Measurements from ENCODE around the gene IQSEC3.
A peak's percentile ranks its signal among the peaks of the same experiment; 100 is the strongest.

The IQSEC3 gene

DNA sequence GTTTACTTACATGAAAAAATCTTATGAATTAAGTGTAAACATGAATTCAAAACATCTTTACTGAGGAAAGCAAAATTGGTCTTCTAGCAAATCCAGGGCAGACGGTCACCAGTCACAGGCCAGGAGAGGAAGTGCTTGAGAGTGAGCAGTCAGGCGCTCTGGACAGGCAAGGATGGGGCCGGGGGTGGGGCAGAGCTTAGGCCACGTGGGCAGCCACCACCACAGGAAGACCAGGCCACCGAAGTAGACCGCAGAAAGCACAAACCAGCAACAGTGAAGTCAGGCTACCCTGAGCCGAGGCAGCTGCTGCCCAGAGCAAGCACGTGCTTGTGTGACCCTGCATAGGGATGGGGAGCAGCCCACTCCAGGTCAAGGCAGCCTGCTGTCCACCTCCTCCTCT is 113.9 kb downstream of the IQSEC3 start:
- H2AK5ac ChIP-seq (ENCODE audit: low read length, severe bottlenecking), result peak overlapping the region; percentile 61
- WGBS, result 42% methylated on average over 7 of the region's 8 CpGs
- H3K18ac ChIP-seq (ENCODE audit: low read depth in 1 of 2, low read length in 2 of 2), result peak overlapping the region in 1 of 2 experiments; percentile 78
- H2BK120ac ChIP-seq (ENCODE audit: low read depth, low read length), result no peak overlapping the region
- no peaks in the 10 kb centered on the region for H3K9me3 ChIP-seq (ENCODE audit: control insufficient read depth, low read length)
- H3K9ac ChIP-seq (ENCODE audit: low read length), result no peak overlapping the region
- H3K36me3 ChIP-seq (ENCODE audit: control insufficient read depth in 1 of 2, insufficient read depth in 2 of 2, low read depth in 1 of 2, low read length in 2 of 2), result peaks cover 0 to 3% of the 10 kb centered on the region in 2 experiments
- H4K8ac ChIP-seq (ENCODE audit: low read length), result peak overlapping the region; percentile 21
- peak overlapping the region in 1 of 2 experiments; percentile 76 for H2BK12ac ChIP-seq (ENCODE audit: low read length in 2 of 2)
- no peak overlapping the region for H2BK5ac ChIP-seq (ENCODE audit: low read depth, low read length, poor library complexity, severe bottlenecking)
- H2BK15ac ChIP-seq (ENCODE audit: low read depth, poor library complexity, severe bottlenecking), result no peak overlapping the region
- DNase-seq, result peak; percentile 81
- H3K4me2 ChIP-seq (ENCODE audit: low read length, poor library complexity, severe bottlenecking), result no peak overlapping the region
- H3K79me1 ChIP-seq (replicated peaks; ENCODE audit: low read length, poor library complexity, severe bottlenecking), result no peaks in the 10 kb centered on the region
- H3K4me3 ChIP-seq (ENCODE audit: insufficient read depth in 1 of 2, low read depth in 1 of 2, low read length in 2 of 2), result no peak overlapping the region
- H3K14ac ChIP-seq (ENCODE audit: low read length in 2 of 2), result peak overlapping the region in 1 of 2 experiments; percentile 85
- H4K91ac ChIP-seq (ENCODE audit: low read length), result no peak overlapping the region
- H3K27ac ChIP-seq (ENCODE audit: low read length, poor library complexity, severe bottlenecking), result no peak overlapping the region
- H2AFZ ChIP-seq (ENCODE audit: low read depth, low read length), result peak overlapping the region; percentile 36
- peaks cover 61% of the 10 kb centered on the region for H3K4me1 ChIP-seq (ENCODE audit: control insufficient read depth, insufficient read depth, low read depth, low read length)
- no peak overlapping the region for H3K23ac ChIP-seq (ENCODE audit: low read length in 2 of 2)
- H3K27me3 ChIP-seq (ENCODE audit: control insufficient read depth in 1 of 2, insufficient read depth in 1 of 2, low read length in 2 of 2), result peaks cover 0 to under 1% of the 10 kb centered on the region in 2 experiments
- peak overlapping the region in 1 of 2 experiments; percentile 32 for H3K4ac ChIP-seq (ENCODE audit: low read depth in 1 of 2, low read length in 2 of 2)

DNA sequence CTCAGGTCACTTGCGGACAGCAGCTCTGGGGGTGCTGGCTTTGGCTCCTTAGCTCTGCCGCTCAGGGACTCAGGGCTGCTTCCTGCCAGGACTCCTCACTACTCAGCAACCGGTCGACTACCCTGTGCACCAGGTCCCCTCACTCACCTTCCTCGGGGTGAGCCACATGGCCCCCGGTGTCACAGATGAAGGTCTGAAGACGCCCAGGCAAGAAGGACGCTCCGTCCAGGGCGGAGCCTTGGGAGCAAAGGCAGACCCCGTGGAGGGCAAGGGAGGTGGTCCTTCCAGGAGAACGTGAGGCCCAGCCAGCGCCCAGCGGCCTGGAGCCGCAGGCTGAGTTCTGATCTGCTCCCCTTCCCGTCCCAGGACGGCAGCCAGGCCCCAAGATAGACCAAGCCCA is 115.4 kb downstream of the IQSEC3 start:
- H2BK12ac ChIP-seq (ENCODE audit: low read length in 2 of 2), result peak overlapping the region; percentile 17 to 81
- H4K8ac ChIP-seq (ENCODE audit: low read length), result peak overlapping the region; percentile 70
- H4K91ac ChIP-seq (ENCODE audit: low read length), result peak overlapping the region; percentile 94
- peak overlapping the region; percentile 55 for H2BK15ac ChIP-seq (ENCODE audit: low read depth, poor library complexity, severe bottlenecking)
- peak overlapping the region in 1 of 2 experiments; percentile 80 for H3K14ac ChIP-seq (ENCODE audit: low read length in 2 of 2)
- H3K18ac ChIP-seq (ENCODE audit: low read depth in 1 of 2, low read length in 2 of 2), result peak overlapping the region; percentile 61 to 80
- no peak overlapping the region for H3K4me2 ChIP-seq (ENCODE audit: low read length, poor library complexity, severe bottlenecking)
- peak overlapping the region; percentile 51 for H2AK5ac ChIP-seq (ENCODE audit: low read length, severe bottlenecking)
- peaks cover 0 to 14% of the 10 kb centered on the region in 2 experiments for H3K27me3 ChIP-seq (ENCODE audit: control insufficient read depth in 1 of 2, insufficient read depth in 1 of 2, low read length in 2 of 2)
- no peaks in the 10 kb centered on the region for H3K79me1 ChIP-seq (replicated peaks; ENCODE audit: low read length, poor library complexity, severe bottlenecking)
- peak overlapping the region; percentile 2 for H2BK120ac ChIP-seq (ENCODE audit: low read depth, low read length)
- peak overlapping the region; percentile 29 for H2AFZ ChIP-seq (ENCODE audit: low read depth, low read length)
- H3K27ac ChIP-seq (ENCODE audit: low read length, poor library complexity, severe bottlenecking), result no peak overlapping the region
- no peak overlapping the region for H3K4me3 ChIP-seq (ENCODE audit: insufficient read depth in 1 of 2, low read depth in 1 of 2, low read length in 2 of 2)
- no peak overlapping the region for H3K9ac ChIP-seq (ENCODE audit: low read length)
- H3K36me3 ChIP-seq (ENCODE audit: control insufficient read depth in 1 of 2, insufficient read depth in 2 of 2, low read depth in 1 of 2, low read length in 2 of 2), result no peaks in the 10 kb centered on the region
- no peak overlapping the region for H3K4ac ChIP-seq (ENCODE audit: low read depth in 1 of 2, low read length in 2 of 2)
- WGBS, result 86% methylated on average over 17 of the region's 17 CpGs
- H2BK5ac ChIP-seq (ENCODE audit: low read depth, low read length, poor library complexity, severe bottlenecking), result no peak overlapping the region
- no peaks in the 10 kb centered on the region for H3K9me3 ChIP-seq (ENCODE audit: control insufficient read depth, low read length)
- no peak overlapping the region for H3K23ac ChIP-seq (ENCODE audit: low read length in 2 of 2)
- H3K4me1 ChIP-seq (ENCODE audit: control insufficient read depth, insufficient read depth, low read depth, low read length), result peaks cover 54% of the 10 kb centered on the region
- DNase-seq, result no peak

DNA sequence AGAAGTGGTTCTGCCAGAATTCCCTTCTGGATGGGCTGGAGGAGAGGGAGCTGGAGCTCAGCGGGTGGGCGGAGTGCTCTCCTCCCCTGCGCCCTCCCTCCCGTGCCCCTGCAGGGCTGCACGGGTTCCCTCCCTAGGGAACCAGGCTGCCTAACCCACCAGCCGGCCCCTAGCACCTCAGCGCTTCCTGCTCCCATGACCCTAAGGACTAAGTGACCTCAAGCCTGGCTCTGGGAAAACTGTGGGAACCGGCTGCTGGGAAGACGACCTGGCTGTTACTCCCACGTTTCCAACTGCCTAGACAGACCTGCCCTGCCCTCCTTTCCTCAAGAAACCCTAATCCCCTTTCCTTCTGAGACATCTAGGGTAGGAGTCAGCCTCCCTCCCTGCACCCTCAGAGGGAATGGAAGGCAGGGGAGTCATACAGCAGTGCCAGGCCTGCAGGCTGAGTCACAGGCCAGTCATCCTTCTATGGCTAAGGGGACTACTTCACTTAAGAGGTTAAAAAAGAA is 115.9 kb downstream of the IQSEC3 start:
- Histone ChIP-seq H3K27ac (ENCODE audit: low read length, poor library complexity, severe bottlenecking) (peak overlapping the region; percentile 68), H3K23ac (ENCODE audit: low read length in 2 of 2) (peak overlapping the region in 1 of 2 experiments; percentile 43), H2AFZ (ENCODE audit: low read depth, low read length) (peak overlapping the region; percentile 29), H3K27me3 (ENCODE audit: control insufficient read depth in 1 of 2, insufficient read depth in 1 of 2, low read length in 2 of 2) (peaks cover 0 to 14% of the 10 kb centered on the region in 2 experiments), H3K14ac (ENCODE audit: low read length in 2 of 2) (peak overlapping the region in 1 of 2 experiments; percentile 80), H3K4me1 (ENCODE audit: control insufficient read depth, insufficient read depth, low read depth, low read length) (peaks cover 49% of the 10 kb centered on the region), H3K9ac (ENCODE audit: low read length) (peak overlapping the region; percentile 44), H3K4me2 (ENCODE audit: low read length, poor library complexity, severe bottlenecking) (no peak overlapping the region), H2BK15ac (ENCODE audit: low read depth, poor library complexity, severe bottlenecking) (peak overlapping the region; percentile 26), H3K36me3 (ENCODE audit: control insufficient read depth in 1 of 2, insufficient read depth in 2 of 2, low read depth in 1 of 2, low read length in 2 of 2) (no peaks in the 10 kb centered on the region), H3K79me1 (replicated peaks; ENCODE audit: low read length, poor library complexity, severe bottlenecking) (no peaks in the 10 kb centered on the region), H3K4me3 (ENCODE audit: insufficient read depth in 1 of 2, low read depth in 1 of 2, low read length in 2 of 2) (no peak overlapping the region), H2BK120ac (ENCODE audit: low read depth, low read length) (peak overlapping the region; percentile 2), H3K9me3 (ENCODE audit: control insufficient read depth, low read length) (no peaks in the 10 kb centered on the region), H3K18ac (ENCODE audit: low read depth in 1 of 2, low read length in 2 of 2) (peak overlapping the region; percentile 73 to 80), H2BK12ac (ENCODE audit: low read length in 2 of 2) (peak overlapping the region; percentile 38 to 64), H3K4ac (ENCODE audit: low read depth in 1 of 2, low read length in 2 of 2) (peak overlapping the region; percentile 4 to 17), H2BK5ac (ENCODE audit: low read depth, low read length, poor library complexity, severe bottlenecking) (peak overlapping the region; percentile 4), H4K8ac (ENCODE audit: low read length) (peak overlapping the region; percentile 70), H2AK5ac (ENCODE audit: low read length, severe bottlenecking) (peak overlapping the region; percentile 51), H4K91ac (ENCODE audit: low read length) (peak overlapping the region; percentile 94)
- 25% methylated on average over 9 of the region's 10 CpGs for whole genome bisulfite sequencing
- peak; percentile 83 for DNase-seq

DNA sequence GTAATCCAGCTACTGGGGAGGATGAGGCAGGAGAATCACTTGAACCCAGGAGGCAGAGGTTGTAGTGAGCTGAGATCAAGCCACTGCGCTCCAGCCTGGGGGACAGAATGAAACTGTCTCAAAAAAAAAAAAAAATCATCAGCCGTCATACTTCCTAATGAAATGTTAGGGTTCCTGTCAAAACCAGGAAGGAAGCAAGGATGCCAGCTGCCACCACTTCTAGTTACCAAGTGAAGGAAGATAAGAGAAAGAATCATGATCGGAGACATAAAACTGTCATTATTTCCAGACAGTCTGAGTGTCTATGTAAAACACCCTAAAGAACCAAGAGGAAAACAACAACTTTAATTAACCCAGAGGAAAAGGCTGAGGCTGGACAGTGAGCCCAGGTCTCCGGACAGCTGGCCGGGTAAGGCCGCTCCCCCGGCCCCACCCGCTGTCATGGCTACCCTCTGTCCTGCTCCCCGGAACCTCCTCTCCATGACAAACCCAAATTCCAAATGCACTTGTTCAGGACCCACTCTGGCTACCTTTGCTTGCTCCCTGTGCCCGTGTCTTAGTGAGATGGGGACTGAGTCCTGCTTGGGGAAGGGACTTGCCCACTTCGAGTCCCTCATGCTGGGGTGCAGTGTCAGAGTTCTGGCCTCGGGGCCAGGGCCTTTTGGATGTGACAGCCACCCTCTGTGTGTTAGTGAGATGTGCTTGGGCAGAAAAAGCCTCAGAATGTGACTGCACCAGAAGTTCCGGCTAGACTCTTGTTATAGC is 118.4 kb downstream of the IQSEC3 start:
- Histone ChIP-seq H3K9me3 (ENCODE audit: control insufficient read depth, low read length) (no peaks in the 10 kb centered on the region), H2BK5ac (ENCODE audit: low read depth, low read length, poor library complexity, severe bottlenecking) (no peak overlapping the region), H2BK12ac (ENCODE audit: low read length in 2 of 2) (no peak overlapping the region), H3K23ac (ENCODE audit: low read length in 2 of 2) (no peak overlapping the region), H3K14ac (ENCODE audit: low read length in 2 of 2) (no peak overlapping the region), H3K79me1 (replicated peaks; ENCODE audit: low read length, poor library complexity, severe bottlenecking) (no peaks in the 10 kb centered on the region), H3K18ac (ENCODE audit: low read depth in 1 of 2, low read length in 2 of 2) (no peak overlapping the region), H3K4ac (ENCODE audit: low read depth in 1 of 2, low read length in 2 of 2) (no peak overlapping the region), H3K9ac (ENCODE audit: low read length) (no peak overlapping the region), H3K27ac (ENCODE audit: low read length, poor library complexity, severe bottlenecking) (no peak overlapping the region), H2BK120ac (ENCODE audit: low read depth, low read length) (no peak overlapping the region), H2BK15ac (ENCODE audit: low read depth, poor library complexity, severe bottlenecking) (no peak overlapping the region), H4K91ac (ENCODE audit: low read length) (peak overlapping the region; percentile 16), H3K4me1 (ENCODE audit: control insufficient read depth, insufficient read depth, low read depth, low read length) (peaks cover 38% of the 10 kb centered on the region), H3K4me3 (ENCODE audit: insufficient read depth in 1 of 2, low read depth in 1 of 2, low read length in 2 of 2) (no peak overlapping the region), H3K36me3 (ENCODE audit: control insufficient read depth in 1 of 2, insufficient read depth in 2 of 2, low read depth in 1 of 2, low read length in 2 of 2) (no peaks in the 10 kb centered on the region), H3K4me2 (ENCODE audit: low read length, poor library complexity, severe bottlenecking) (no peak overlapping the region), H2AFZ (ENCODE audit: low read depth, low read length) (no peak overlapping the region), H3K27me3 (ENCODE audit: control insufficient read depth in 1 of 2, insufficient read depth in 1 of 2, low read length in 2 of 2) (peaks cover 0 to 22% of the 10 kb centered on the region in 2 experiments), H4K8ac (ENCODE audit: low read length) (no peak overlapping the region), H2AK5ac (ENCODE audit: low read length, severe bottlenecking) (no peak overlapping the region)
- DNase-seq, result no peak
- WGBS, result 95% methylated on average over 12 of the region's 13 CpGs
